ENCODE results near the gene SEC24D.

SEC24D gene

DNA sequence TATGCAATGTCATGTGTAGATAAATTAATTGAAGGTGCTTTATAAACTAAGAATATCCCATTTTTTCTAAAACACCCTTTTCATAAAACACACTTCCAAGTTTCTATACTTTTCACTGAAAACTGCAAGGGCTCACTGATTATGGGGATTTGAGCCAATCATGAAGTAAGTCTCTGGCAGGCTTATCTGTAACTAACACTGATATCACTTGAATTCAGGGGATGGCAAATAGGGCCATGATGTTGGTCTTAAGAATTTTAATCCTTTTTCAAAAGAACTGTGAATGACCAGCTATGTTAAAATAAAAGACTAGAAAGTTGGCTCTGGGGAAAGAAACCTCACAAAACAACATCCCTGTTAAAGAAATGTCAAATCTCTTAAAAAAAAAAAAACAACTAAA is 13.0 kb upstream of the SEC24D start:
- no peak for DNase-seq
- in situ Hi-C loops (cut with HindIII; ENCODE audit: low pct_ligation_motif_present, low pct_unique_long_range_greater_than_20kb, low sequenced_read_pairs) = no loop called here

DNA sequence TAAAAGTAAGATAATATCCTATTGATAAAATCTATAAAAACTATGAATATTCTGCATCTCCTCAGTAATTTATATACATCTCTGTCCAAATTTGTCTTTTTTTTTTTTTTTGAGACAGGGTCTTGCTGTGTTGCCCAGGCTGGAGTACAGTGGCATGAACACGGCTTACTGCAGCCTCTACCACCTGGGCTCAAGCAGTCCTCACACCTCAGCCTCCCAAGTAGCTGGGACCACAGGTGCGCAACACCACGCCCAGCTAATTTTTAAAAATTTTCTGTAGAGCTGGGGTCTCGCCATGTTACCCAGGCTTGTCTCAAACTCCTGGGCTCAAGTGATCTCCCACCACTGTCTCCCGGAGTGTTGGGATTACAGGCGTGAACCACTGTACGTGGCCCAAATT is 12.3 kb upstream of the SEC24D start:
- no peak for DNase-seq
- in situ Hi-C loops (cut with HindIII; ENCODE audit: low pct_ligation_motif_present, low pct_unique_long_range_greater_than_20kb, low sequenced_read_pairs) = no loop called here

DNA sequence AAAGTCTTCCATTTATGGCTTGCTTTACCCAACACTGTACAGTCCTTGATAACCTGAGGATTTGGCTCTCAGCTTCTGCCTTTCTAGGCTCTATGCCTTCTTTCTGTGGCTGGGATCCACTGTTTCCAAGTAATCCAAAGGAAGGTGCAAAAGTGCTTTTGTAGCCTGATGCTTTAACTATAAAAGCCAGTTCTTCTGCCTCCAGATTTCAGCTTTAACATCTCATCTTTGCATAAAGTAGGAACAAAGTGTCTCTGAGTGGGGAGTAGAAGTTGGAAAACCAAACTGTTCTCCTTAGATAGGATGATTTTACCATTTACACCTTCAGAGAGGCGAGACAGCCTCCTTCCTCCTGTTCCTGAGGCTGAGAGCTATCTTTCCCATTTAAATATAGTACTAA is 11.1 kb upstream of the SEC24D start:
- no peak for DNase-seq
- in situ Hi-C loops (cut with HindIII; ENCODE audit: low pct_ligation_motif_present, low pct_unique_long_range_greater_than_20kb, low sequenced_read_pairs) = no loop called here

DNA sequence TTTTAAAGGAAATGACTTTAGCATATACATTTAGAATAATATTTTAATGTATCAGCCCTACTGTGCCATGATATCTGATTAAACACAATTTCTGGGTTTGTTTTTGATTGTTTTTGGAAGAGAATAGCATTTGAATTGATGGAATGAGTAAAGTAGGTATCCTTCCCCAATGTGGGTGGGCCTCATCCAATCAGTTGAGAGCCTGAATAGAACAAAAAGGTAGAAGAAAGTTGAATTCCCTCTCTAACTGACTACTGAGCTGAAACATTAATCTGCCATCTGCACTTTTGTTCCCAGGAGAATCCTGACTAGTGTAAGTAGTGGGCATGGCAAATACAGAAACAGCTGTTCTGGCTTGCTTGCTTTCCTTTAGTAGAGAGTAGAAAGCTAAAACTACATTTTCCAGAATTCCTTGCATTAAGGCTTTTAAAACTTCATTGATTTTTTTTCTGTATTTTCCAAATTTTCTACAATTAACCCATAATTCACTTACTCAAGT is 9.7 kb upstream of the SEC24D start:
- no peak for DNase-seq
- in situ Hi-C loops (cut with HindIII; ENCODE audit: low pct_ligation_motif_present, low pct_unique_long_range_greater_than_20kb, low sequenced_read_pairs) = no loop called here

DNA sequence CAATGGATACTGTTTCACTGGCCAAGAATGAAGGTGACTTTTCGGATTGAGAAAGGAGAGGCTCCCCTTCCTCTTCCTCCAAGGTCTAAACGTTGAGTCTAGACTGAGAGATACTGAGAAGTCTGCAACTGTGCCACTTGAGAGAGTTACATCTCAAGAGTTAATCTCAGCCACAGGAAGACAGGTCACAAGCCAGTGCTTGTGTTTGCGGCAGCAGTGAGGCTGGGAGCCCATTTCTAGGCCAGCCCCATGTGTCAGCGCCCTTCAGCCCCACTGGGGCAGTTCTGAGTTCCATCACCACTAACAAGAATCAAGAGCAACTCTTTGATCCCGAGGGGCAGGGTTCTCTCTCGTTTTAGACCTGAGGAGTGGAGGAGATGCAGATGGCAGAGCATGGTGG is 7.3 kb upstream of the SEC24D start:
- no peak for DNase-seq
- in situ Hi-C loops (cut with HindIII; ENCODE audit: low pct_ligation_motif_present, low pct_unique_long_range_greater_than_20kb, low sequenced_read_pairs) = no loop called here

DNA sequence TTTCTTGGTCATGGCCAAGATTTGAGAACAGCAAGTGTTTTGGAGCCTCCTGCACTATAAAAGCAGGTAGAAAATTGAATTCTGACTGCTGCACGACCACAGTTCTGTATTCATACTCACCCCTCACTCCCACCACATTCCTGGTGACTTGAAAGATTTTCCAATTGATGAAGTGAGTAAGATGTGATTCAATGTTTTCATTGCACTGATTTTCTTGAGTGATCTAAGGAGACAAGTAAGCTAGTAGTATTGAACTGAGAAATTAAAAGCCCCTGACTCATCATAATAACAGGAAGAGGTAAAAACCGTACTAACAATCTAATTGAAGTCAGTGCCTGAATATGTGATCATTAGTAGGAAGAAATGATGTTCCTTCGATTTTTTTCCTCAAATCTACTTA is 6.1 kb upstream of the SEC24D start:
- no peak for DNase-seq
- in situ Hi-C loops (cut with HindIII; ENCODE audit: low pct_ligation_motif_present, low pct_unique_long_range_greater_than_20kb, low sequenced_read_pairs) = no loop called here

DNA sequence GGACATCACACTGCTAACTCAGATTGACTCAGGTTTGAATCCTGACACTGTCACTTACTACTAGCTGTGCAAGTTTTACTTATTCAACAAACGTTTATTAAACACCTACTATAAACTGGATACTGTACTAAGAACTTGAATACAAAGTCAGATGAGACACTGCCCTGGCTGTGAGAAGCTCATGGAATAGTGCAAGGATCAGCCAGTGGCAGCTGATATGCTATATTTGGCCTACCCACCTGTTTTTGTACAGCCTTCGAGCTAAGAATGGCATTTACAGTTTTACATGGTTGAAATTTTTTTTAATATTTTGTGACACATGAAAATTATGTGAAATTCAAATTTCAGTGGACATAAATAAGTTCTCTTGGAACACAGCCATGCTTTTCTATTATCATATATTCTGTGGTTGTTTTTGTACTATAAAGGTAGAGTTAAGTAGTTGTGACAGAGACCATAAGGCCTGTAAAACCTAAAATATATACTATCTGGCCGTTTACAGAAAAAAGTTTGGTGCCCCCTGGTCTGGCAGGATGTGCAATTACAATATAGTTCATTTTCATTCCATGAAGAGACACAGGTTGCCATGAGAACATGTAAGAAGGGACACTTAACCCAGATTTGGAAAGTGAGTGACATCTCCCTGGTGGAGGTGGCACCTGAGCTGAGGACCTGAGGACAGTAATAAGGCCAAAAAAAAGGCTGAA is 3.4 kb upstream of the SEC24D start:
- DNase-seq = no peak
- in situ Hi-C loops (cut with HindIII; ENCODE audit: low pct_ligation_motif_present, low pct_unique_long_range_greater_than_20kb, low sequenced_read_pairs) = no loop called here

DNA sequence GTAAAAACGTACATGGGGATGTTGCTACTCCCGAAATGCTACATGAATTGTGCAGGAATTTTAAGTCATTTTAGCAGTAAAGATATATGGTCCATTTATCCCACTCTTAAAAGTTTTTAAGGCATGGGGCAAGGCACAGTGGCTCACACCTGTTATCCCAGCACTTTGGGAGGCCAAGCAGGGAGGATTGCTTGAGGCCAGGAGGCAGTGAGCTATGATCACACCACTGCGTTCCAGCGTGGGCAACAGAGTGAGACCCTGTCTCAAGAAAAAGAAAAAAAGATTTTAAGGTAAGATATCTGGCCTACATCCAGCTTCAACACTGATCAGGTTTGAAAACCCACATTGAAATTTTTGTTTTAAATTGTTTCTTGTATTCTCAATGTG is 1.2 kb upstream of the SEC24D start:
- in situ Hi-C loops (cut with HindIII; ENCODE audit: low pct_ligation_motif_present, low pct_unique_long_range_greater_than_20kb, low sequenced_read_pairs) = no loop called here
- DNase-seq = no peak

DNA sequence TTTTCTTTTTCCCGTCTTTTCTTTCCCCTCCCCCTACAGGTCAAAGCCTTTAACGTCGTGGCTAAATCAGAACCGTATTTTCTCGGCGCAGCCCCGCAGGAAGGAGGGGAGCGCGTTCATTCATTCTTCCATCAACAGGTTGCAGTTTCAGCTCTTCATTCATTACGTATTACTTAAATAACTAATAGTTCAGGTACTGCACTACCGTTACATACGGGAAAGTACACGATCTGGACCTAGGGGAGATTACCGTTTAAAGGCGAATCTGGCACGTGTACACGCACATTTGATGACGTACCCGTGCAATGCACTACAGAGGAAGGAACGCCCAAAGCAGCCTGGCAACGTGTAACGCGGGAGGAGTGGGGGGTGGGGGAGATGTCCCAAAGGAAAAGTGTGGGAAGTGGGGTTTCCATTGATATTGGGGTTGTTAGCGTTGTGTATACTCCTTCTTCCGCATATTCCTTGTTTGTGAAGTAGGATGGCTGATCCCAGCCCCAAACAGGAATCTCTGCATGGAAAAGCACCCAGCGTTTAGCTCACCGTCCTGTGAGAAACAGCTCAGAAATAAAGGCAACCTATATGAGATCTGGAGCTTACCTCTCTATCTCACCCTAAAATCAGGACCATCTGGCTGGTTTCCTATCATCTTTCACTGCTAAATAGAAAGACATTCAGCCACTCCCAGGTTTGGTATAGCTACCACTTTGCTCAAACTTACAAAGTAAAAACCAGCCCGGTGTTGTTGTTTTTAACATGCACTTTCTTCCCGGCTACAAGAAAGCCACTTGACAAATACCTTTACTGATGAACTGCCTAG is 585 bp upstream of the SEC24D start:
- DNase-seq = peak; percentile 73
- in situ Hi-C loops (cut with HindIII; ENCODE audit: low pct_ligation_motif_present, low pct_unique_long_range_greater_than_20kb, low sequenced_read_pairs) = no loop called here

DNA sequence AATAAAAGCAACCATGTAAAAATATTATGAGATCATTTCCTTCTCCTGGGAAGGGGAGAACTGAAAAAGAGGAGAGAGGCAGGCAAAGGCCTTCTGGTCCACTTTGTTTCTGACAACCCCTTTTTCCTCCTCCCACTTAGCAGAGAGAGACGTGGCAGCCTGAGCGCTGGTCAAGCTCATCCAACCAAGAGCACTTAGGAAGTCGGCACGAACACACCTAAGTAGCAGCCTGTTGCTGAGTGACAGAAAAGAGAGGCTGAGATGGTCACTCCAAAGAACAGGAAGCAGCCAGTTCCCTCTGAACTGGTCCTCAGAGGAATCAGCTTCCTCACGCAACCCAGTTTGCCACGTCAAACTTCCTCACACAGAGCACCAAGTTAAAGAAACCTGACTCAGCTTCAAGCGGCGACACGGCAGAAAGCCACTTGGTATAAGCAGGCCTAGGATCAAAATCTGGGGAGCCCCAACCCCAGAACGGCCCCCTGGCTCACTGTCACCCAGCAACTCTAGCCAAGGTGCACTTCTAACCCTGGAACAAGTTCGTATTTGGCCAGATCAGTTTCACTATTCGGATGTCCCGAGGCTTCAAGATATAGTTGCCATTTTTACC is 861 bp downstream of the SEC24D start:
- in situ Hi-C loops (cut with HindIII; ENCODE audit: low pct_ligation_motif_present, low pct_unique_long_range_greater_than_20kb, low sequenced_read_pairs) = no loop called here
- peak; percentile 75 for DNase-seq

DNA sequence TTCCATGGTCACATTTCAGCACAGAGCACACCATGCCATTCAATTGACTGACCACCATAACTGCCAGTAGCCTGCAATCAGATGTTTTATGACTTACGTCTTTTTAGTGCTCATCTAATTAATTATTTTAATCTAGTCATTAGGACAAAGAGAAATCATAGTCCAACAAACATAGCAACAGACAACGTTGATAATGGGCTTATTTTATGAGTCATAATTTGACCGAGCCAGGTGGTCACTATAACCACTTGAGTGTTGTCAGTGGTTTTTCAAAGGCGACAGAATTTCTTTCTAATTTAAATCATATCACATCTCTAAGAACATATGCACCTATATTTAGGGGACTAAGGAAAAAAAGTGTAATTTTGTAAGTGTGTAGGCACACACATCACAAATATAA is 1.9 kb downstream of the SEC24D start:
- DNase-seq = no peak
- in situ Hi-C loops (cut with HindIII; ENCODE audit: low pct_ligation_motif_present, low pct_unique_long_range_greater_than_20kb, low sequenced_read_pairs) = no loop called here

DNA sequence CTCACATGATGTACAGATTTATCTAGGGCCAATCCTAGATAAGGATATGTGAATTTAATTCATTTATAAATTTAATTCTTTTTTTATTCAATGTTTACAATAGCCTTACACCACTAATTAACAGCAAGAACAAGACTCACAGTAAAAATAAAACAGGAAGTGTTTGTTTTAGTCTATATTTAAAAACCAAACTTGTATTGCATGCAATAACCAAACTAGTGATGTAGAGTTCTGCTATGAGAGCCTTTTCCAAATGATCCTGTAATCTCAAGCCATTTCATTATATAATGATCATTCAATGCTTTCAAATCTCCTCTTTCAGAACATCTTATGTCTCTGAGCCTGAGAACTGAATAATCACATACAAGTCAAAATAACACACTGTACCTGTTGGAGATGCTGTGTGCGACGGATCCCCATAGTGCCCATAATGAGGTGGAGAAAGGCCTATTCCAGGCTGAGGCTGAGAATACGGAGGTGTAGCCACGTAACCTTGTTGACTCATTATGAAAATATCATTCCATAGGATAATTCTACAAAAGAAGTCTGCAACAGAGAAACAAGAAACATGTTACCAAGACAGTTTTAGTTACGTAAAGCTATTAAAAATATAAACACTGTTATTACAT is 2.6 kb downstream of the SEC24D start:
- in situ Hi-C loops (cut with HindIII; ENCODE audit: low pct_ligation_motif_present, low pct_unique_long_range_greater_than_20kb, low sequenced_read_pairs) = no loop called here
- no peak for DNase-seq

DNA sequence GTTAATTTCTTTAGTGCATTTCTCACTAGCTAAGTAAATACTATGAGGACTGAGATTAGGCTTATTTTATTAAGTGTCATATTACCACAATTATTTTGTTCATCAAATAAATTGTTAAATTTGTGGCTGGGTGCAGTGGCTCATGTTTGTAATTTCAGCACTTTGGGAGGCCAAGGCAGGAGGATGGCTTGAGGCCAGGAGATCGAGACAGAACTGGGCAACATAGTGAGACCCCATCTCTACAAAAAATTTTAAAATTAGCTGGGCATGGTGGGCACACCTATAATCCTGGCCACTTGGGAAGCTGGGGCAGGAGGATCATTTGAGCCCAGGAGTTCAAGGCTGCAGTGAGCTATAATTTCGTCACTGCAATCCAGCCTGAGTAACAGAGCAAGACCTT is 6.8 kb downstream of the SEC24D start:
- no peak for DNase-seq
- in situ Hi-C loops (cut with HindIII; ENCODE audit: low pct_ligation_motif_present, low pct_unique_long_range_greater_than_20kb, low sequenced_read_pairs) = no loop called here

DNA sequence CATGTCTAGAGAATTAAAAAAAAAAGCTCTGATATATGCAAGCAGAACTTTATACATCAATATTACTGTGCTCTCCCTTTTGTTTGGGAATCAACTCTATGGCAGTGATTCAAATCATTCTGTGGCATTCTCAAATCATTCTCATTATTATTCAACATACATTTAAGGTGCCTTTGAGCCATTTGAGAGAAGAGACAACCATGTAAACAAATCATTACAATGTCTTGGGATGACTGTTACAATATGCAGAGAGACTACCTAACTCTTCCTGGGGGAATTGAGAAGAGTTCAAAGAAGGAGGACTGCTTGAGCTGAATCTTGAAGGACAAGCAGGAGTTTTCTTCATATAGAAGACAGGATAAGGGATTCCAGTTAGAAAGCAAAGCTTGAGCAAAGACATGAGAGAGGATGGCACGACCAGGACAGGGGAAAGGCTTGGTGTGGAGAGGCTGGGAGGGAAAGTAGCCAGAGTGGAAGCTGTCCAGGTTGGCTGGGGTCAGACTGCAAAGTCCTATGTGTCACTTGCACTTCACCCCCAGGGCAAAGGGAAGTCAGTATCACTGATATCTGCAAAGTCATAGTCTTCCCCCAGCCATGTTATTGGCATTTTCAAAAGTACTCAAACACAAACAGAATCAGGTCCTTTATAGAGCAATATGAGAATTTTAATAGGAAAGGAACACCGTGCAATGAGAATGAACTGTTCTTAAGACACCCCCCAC is 9.0 kb downstream of the SEC24D start:
- in situ Hi-C loops (cut with HindIII; ENCODE audit: low pct_ligation_motif_present, low pct_unique_long_range_greater_than_20kb, low sequenced_read_pairs) = no loop called here

DNA sequence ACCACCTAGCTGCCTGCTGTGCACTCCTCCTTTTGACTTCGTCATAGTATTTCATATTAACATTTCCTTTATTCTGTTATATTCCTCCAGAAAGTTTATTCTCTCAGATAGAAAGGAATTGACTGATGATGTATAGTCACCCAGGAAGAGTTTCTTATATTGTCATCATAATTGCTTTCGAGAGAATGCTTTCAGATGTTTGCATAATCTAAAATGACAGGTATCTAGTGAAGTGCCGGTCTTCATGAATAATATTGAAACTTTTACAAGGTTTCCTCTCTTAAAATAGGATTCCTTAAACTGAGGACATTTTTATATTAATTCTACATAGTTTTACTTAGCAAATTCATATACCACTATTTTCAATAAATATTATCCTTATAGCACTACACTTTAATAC is 10.1 kb downstream of the SEC24D start:
- in situ Hi-C loops (cut with HindIII; ENCODE audit: low pct_ligation_motif_present, low pct_unique_long_range_greater_than_20kb, low sequenced_read_pairs) = no loop called here
- DNase-seq = no peak

More for the DNA sequence above, 9.0 kb downstream of the SEC24D start:
- no peak for DNase-seq

DNA sequence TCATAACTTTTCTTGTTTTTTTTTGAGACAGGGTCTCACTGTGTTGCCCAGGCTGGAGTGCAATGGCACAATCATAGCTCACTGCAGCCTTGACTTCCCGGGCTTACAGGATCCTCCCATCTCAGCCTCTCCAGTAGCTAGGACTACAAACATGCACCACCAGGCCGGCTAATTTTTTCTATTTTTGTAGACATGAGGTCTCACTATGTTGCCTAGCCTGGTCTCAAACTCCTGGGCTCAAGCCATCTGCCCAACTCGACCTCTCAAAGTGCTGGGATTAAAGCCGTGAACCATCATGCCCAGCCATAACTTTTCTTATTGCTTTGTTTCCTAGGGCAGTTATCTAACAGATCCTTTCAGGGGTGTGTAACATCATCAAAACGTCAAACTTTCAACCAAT is 11.8 kb downstream of the SEC24D start:
- in situ Hi-C loops (cut with HindIII; ENCODE audit: low pct_ligation_motif_present, low pct_unique_long_range_greater_than_20kb, low sequenced_read_pairs) = no loop called here
- no peak for DNase-seq

DNA sequence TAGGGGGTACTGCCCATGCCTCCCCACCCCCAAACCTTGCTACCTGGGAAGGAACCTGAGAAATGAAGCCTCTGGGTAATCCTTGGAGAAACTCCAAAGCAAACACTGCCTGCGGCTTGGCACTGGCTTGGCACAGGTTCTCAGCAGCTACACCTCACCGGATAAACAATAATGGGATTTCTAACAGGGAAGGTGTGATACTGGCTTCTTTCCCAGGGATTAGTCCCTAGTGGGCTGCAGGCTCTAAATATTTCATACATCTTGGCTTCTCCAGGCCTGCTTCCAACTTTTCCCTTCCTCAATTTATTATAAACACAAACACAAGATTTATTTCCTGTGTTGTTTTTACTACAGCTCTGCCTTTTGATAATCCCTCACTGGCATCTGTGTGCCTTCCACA is 12.5 kb downstream of the SEC24D start:
- DNase-seq = no peak
- in situ Hi-C loops (cut with HindIII; ENCODE audit: low pct_ligation_motif_present, low pct_unique_long_range_greater_than_20kb, low sequenced_read_pairs) = no loop called here

DNA sequence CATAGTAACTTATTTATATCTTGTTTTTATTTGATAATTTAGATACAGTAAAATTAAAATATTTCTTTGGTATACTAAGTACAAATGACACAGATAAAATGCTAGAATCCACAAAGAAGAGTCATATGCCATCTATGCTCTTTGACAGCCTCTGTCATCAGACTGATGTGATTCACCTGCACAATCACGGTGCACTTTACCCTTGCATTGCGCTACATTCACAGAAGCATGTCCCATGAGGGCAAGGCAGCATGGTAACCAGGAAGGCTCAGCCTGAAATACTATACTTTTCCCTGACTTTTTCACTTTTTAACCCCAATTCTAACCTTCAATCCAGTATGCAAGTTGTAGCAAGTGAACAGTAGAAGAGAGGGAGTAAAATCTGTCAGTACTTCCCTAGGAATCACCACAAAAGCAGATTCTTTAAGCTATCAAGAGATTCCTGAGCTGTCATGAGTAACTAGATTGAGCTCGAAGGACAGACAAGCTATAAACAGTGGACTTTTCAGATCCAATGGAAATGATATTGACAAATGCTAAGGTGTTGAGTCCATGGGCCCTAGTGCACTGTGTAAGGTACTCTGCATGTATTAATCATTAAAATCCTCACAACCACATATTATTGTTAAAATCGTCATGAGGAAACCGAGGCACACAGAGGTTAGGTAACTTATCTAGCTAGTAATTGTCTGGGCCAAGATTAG is 14.2 kb downstream of the SEC24D start:
- DNase-seq = no peak
- in situ Hi-C loops (cut with HindIII; ENCODE audit: low pct_ligation_motif_present, low pct_unique_long_range_greater_than_20kb, low sequenced_read_pairs) = no loop called here
